Fibroblast of pulmonary artery (primary cell): Measurements from ENCODE around the gene CNOT6.
"Not testable (repeated sequence)": the region's sequence is repeated elsewhere in the genome, so short reads cannot be mapped to it uniquely, and the experiment has no call there.

ENCODE experiments used
- DNase-seq: peaks from one replicate; pipeline ENCODE4 v3.0.0-alpha.2; 2010; ENCODE audit warnings: low read depth
- H3K4me3 ChIP-seq: replicated peaks from 2 replicates; pipeline ENCODE4 v1.5.1; 2011; ENCODE audit warnings: low read depth, mild to moderate bottlenecking, control low read depth, low read length, moderate library complexity
- CTCF ChIP-seq: IDR thresholded peaks from 2 replicates; pipeline ENCODE4 v1.5.1; 2011; ENCODE audit warnings: mild to moderate bottlenecking, control low read depth, low read length, inconsistent platforms; ENCODE audit errors: missing control alignments

CNOT6 gene

GRCh38 chr5:180494060-180494509, at the start of gene CNOT6:
TSS of gene CNOT6 (plus strand) at chr5:180494379. CDS start at chr5:180529277, 34,898 bp downstream.
- peak within 1 kb of the TSS; percentile 78 for H3K4me3 ChIP-seq
- peak; percentile 96 for DNase-seq
- no peak for TF ChIP-seq CTCF

GRCh38 chr5:180454752-180455151, 39.4 kb upstream of the CNOT6 start:
- TF ChIP-seq CTCF: no peak
- H3K4me3 ChIP-seq: no peak overlapping the region

GRCh38 chr5:180455872-180456271, 38.3 kb upstream of the CNOT6 start:
- TF ChIP-seq CTCF: no peak
- DNase-seq: no peak
- no peak overlapping the region for H3K4me3 ChIP-seq

More at GRCh38 chr5:180454752-180455151, 39.4 kb upstream of the CNOT6 start:
- DNase-seq: no peak

GRCh38 chr5:180456792-180457191, 37.4 kb upstream of the CNOT6 start:
- DNase-seq: no peak
- TF ChIP-seq CTCF: no peak
- H3K4me3 ChIP-seq: no peak overlapping the region

- H3K4me3 ChIP-seq, DNase-seq: not testable (repeated sequence)
Observed at GRCh38 chr5:180458852-180459673, 35.1 kb upstream of the CNOT6 start.

- not testable (repeated sequence) for DNase-seq, H3K4me3 ChIP-seq
Observed at GRCh38 chr5:180459674-180460142, 34.5 kb upstream of the CNOT6 start.

- H3K4me3 ChIP-seq: no peak overlapping the region
- DNase-seq: no peak
- TF ChIP-seq CTCF: no peak
Observed at GRCh38 chr5:180460834-180461233, 33.3 kb upstream of the CNOT6 start.

- H3K4me3 ChIP-seq: no peak overlapping the region
- DNase-seq: no peak
- no peak for TF ChIP-seq CTCF
Observed at GRCh38 chr5:180461303-180461702, 32.9 kb upstream of the CNOT6 start.
